Skeletal muscle satellite cell (primary cell): Measurements from ENCODE around the gene TMUB1.
A peak's percentile ranks its signal among the peaks of the same experiment; 100 is the strongest.

Source experiments
- H3K27me3 ChIP-seq: 2 replicates; pipeline ENCODE4 v1.7.0; 2013; ENCODE audit warnings: low read length; ENCODE audit not compliant: control insufficient read depth, insufficient read depth
- H3K36me3 ChIP-seq: 2 replicates; pipeline ENCODE4 v1.7.0; 2013; ENCODE audit warnings: mild to moderate bottlenecking, control low read depth, low read length; ENCODE audit not compliant: insufficient read depth
- H3K4me1 ChIP-seq: 2 replicates; pipeline ENCODE4 v1.7.0; 2013; ENCODE audit warnings: low read length; ENCODE audit not compliant: control insufficient read depth, insufficient read depth
- H3K4me2 ChIP-seq: 2 replicates; pipeline ENCODE4 v1.7.0; 2013; ENCODE audit warnings: mild to moderate bottlenecking, low read length
- H3K4me3 ChIP-seq: 2 replicates; pipeline ENCODE4 v1.7.0; 2013; ENCODE audit warnings: low read length
- H3K9ac ChIP-seq: 2 replicates; pipeline ENCODE4 v1.7.0; 2013; ENCODE audit warnings: mild to moderate bottlenecking, low read depth, low read length, moderate library complexity
- H3K9me3 ChIP-seq: replicated peaks from 2 replicates; pipeline ENCODE4 v1.7.0; 2013; ENCODE audit warnings: mild to moderate bottlenecking, control low read depth, low read length

The TMUB1 gene

DNA sequence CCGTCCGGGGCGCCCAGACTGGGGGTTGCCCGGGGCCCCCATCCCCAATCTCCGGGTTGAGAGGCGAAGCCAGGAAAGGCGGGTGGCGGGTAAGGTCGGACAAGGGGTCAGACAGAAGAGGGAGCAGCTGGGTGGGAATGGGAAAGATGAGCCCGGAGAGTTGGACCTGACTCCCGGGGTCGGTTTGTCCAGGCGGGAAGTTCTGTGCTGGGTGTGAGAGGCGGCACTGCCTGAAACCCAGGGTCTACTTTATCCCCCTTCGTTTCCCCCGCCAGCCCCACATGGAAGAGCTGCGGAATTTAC lies 23.2 kb downstream of the TMUB1 start:
- H3K9me3 ChIP-seq: no peaks in the 10 kb centered on the region
- H3K4me2 ChIP-seq: peak overlapping the region; percentile 94
- peak overlapping the region; percentile 87 for H3K4me3 ChIP-seq
- H3K27me3 ChIP-seq: no peaks in the 10 kb centered on the region
- peaks cover 49% of the 10 kb centered on the region for H3K4me1 ChIP-seq
- peak overlapping the region; percentile 82 for H3K9ac ChIP-seq
- peaks cover 12% of the 10 kb centered on the region for H3K36me3 ChIP-seq

DNA sequence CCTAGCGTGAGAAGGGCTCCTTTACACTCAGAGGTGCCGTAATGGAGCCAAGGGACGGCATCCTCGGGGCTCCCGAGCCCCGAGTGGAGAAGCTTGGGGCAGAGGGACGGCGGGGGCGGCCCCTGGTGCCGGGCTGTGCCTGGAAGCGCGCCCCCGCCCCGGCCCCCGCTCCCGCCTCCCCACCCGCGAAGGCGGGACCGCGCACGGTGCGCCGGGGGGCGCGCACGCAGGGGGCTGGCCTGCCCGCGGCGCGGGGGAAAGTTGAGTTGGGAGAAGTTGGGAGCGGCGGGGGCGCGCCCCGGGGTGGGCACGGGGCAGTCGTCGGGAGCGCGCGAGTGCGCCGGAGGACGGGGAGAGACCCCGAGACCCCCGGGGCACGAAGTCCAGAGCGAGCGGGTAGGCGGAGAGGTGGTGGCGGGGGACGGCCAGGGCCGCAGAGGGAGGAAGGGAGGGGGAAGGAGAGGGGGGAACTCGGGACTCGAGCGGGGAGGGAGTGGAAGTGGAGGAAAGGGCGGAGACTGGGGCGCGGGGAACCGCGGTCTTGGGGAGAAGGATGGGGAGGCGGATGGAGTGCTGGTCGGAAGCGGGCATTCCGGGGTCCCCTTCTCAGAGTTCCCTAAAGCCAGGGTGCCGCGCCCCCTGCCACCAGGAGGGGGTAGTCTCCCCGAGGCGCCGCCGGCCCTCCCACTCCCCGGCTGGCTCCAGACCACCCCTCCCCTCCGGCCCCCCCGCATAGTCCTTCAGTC lies 23.8 kb downstream of the TMUB1 start, which contains the start of gene SLC4A2:
SLC4A2 (plus strand) TSS at position 223 of the 746 bp plus-strand sequence. CDS start 2,399 bp downstream, outside the sequence.
- Histone ChIP-seq H3K4me1 (peaks cover 49% of the 10 kb centered on the region), H3K9ac (peak within 1 kb of the TSS; percentile 82), H3K36me3 (peaks cover 6% of the 10 kb centered on the region), H3K4me3 (peak within 1 kb of the TSS; percentile 87), H3K27me3 (no peaks in the 10 kb centered on the region), H3K4me2 (peak within 1 kb of the TSS; percentile 94), H3K9me3 (no peaks in the 10 kb centered on the region)

DNA sequence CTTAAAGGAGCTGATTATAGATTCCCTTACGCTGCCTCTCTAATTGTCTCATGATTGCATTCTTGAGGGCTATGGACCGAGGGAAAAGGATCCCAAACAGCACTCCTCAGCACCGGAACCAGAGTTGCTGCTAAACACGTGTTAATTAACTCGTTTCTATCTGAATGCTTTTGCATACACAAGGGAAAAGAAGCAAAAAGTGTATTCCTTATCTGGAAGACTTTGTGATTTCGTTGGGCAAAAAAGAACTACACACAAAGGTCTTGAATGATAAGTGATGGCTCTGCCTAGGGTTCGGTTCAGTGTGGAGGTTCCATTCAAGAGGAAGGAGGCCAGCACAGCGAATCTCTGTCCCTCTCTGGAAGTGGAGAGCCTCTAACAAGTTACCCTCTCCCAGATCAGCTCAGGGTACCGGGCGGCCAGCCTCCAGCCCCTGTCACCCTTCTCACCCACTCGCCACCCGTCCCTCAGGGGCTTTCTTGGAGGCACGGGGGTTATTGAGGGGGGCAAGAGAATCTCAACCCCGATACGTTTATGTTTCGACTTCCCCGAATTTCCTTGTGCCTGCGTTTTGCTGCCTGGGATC lies 24.4 kb downstream of the TMUB1 start:
- Histone ChIP-seq H3K4me1 (peaks cover 49% of the 10 kb centered on the region), H3K4me2 (peak overlapping the region; percentile 94), H3K9ac (peak overlapping the region; percentile 82), H3K4me3 (peak overlapping the region; percentile 87), H3K9me3 (no peaks in the 10 kb centered on the region), H3K36me3 (peaks cover 4% of the 10 kb centered on the region), H3K27me3 (no peaks in the 10 kb centered on the region)

DNA sequence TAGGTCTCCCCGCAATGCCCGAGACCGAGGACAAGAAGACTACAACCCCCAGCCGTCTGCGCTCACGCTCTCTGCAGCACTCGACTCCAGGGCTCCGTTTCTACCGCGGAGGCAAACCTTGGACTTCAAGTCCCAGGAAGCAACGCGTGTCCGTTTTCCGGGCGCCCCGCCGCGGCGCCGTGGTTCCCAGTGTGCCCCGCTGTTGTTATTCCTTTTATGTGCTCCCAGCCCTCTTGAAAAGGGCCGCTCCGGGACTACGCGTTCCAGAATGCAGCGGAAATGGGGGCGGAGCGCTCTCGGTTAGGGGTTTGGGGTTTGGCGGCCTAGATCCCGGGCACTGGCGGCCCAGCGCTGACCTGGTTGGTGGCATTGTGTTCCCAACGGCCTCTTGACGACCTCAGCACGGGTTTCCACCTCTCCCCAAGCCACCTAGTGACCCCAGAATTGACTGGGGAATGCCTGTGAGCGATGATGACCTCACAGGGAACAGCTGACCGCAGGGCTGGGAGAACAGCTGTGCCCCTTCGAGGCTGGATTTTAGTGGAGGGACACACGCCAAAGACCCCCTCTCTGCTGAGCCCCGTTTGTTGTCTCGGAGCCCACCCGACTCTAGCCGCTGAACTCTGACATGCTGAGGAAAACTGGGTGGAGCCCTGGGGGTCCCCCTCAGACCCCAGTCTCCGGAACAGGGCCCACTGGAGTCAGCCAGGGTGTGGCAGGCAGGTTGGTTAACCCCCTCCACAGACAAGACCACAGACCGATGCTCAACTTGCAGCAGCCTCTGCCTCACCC lies 25.1 kb downstream of the TMUB1 start:
- H3K9ac ChIP-seq: peak overlapping the region; percentile 82
- H3K4me3 ChIP-seq: peak overlapping the region; percentile 87
- H3K27me3 ChIP-seq: no peaks in the 10 kb centered on the region
- peak overlapping the region; percentile 94 for H3K4me2 ChIP-seq
- no peaks in the 10 kb centered on the region for H3K9me3 ChIP-seq
- H3K4me1 ChIP-seq: peaks cover 46% of the 10 kb centered on the region
- H3K36me3 ChIP-seq: peaks cover 4% of the 10 kb centered on the region

DNA sequence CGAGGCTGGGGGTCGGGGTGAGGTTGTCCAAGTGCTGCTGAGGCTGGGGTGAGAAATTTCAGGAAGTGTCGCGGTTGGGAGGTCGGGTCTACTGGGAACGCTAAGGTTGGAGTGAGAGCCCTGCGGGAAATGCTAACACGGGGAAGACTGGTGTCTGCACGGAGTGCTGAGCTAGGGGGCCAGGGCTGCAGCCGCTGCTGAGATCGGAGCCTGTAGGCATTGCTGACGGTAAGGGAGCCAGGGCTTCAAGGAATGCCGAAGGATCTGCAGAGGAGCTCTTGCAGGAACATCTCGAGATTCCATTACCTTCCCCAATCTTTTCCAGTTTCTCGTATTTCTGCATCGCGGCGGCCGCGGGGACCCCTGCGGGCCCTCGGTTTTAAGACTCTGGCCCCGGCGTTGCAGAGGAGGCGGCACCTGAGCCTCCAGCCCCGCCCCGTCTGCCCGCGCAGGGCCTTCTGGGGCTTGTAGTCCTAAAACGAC lies 25.7 kb downstream of the TMUB1 start, which contains the start of gene CDK5:
CDK5 (minus strand) TSS at position 392 of the 483 bp plus-strand sequence; CDS start at position 343, 49 bp downstream.
- H3K4me1 ChIP-seq: peaks cover 41% of the 10 kb centered on the region
- peak within 1 kb of the TSS; percentile 94 for H3K4me2 ChIP-seq
- H3K36me3 ChIP-seq: peaks cover 4% of the 10 kb centered on the region

DNA sequence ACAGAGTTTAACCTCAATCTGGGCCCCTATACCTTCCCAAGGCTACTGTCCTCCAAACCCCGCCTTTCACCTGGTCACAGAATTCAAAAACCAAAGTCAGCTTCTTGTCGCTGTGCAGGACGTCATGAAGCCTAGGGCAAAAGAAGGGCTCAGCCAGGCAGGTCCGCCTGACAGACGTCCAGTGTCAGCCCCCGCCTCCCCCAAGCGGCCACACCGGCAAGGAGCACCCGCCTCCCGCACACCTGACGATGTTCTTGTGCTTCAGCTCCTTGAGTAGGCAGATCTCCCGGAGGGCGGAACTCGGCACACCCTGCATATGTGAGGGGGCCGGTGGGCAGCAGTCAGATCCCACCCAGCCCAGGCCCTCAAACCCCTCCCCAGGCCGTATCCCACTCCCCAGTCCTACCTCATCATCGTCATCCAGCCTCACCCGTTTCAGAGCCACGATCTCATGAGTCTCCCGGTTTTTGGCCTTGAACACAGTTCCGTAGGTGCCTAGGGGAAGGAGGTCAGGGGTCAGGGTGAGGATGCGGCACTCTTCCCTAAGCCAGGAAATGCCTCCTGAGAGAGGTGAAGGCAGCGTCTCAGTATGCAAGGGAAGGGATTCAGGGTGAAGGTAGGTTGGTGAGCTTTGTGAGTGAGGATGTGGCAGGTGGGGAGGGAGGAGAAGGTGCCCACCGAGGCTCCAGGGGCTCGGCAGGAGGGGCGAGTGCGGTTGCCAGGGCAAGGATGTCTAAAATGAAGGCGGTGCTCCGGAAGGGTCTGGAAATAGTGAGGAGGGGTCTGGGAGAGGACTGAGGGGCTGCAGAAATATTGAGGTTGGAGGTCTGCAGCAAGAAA lies 26.4 kb downstream of the TMUB1 start:
- Histone ChIP-seq H3K4me2 (peak overlapping the region; percentile 94), H3K4me1 (peaks cover 35% of the 10 kb centered on the region), H3K9me3 (no peaks in the 10 kb centered on the region), H3K4me3 (peak overlapping the region; percentile 87), H3K27me3 (no peaks in the 10 kb centered on the region), H3K9ac (peak overlapping the region; percentile 82), H3K36me3 (peaks cover 1% of the 10 kb centered on the region)

More for the DNA sequence above, 25.7 kb downstream of the TMUB1 start, which contains the start of gene CDK5:
- Histone ChIP-seq H3K9ac (peak within 1 kb of the TSS; percentile 82), H3K9me3 (no peaks in the 10 kb centered on the region), H3K27me3 (no peaks in the 10 kb centered on the region), H3K4me3 (peak within 1 kb of the TSS; percentile 87)

DNA sequence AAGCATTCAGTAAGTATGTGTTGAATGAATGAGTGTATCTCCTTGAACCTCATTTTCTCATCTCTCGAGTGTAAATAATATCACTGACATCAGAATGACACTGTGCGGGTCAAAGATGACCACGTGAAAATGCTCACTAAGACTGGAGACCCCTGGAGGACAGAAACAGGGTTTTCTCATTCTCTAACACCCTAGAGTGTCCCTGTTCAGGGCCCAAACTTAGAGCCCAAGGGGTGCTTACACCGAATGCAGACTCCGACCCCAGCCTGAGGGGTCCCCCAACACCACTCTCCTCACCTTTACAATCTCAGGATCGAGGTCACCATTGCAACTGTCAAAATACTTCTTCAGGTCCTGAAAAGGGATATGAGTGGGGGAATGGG lies 27.0 kb downstream of the TMUB1 start:
- Histone ChIP-seq H3K4me1 (peaks cover 28% of the 10 kb centered on the region), H3K27me3 (no peaks in the 10 kb centered on the region), H3K4me2 (peak overlapping the region; percentile 94), H3K9ac (no peak overlapping the region), H3K4me3 (no peak overlapping the region), H3K9me3 (no peaks in the 10 kb centered on the region), H3K36me3 (no peaks in the 10 kb centered on the region)

DNA sequence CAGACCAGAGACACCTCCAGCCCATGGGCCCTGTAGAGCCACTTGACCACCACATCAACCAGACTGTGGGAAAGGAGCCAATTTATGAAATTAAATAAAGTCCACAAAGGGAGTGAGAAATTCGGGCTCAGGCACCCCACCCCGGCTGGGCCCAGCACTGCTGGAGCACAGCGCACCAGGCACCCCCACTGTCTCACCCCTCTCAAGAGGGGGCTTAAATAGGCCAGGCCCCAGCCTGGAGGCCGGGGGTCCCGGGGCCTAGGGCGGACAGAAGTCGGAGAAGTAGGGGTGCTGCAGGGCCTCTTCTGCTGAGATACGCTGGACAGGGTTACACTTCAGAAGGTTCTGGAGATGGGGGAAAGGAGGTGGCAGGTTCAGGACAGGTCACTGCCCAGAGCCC lies 29.5 kb downstream of the TMUB1 start:
- Histone ChIP-seq H3K4me1 (peaks cover 15% of the 10 kb centered on the region), H3K4me2 (no peak overlapping the region), H3K27me3 (no peaks in the 10 kb centered on the region), H3K4me3 (no peak overlapping the region), H3K9me3 (no peaks in the 10 kb centered on the region), H3K36me3 (no peaks in the 10 kb centered on the region), H3K9ac (no peak overlapping the region)

DNA sequence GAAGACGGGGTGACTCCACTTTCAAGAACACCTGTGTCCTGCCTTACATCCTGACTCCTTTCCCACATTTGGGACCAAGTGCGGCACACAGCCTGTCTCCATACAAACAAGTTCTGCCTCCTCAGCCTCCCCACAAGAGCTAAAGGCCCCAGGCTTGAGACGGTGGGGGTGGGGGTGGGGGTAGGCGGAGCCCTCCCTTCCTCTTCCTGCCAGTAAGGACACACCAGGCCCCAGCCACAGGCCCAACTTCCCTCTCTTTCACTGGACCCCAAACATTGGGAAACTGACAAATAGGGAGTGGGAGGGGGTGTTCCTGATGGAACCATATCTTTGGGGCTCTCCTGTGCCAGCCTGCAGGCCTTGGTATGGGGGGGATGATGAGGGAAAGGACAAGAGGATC lies 30.2 kb downstream of the TMUB1 start:
- Histone ChIP-seq H3K4me2 (no peak overlapping the region), H3K27me3 (no peaks in the 10 kb centered on the region), H3K36me3 (no peaks in the 10 kb centered on the region), H3K9ac (no peak overlapping the region), H3K4me3 (no peak overlapping the region), H3K4me1 (peaks cover 9% of the 10 kb centered on the region), H3K9me3 (no peaks in the 10 kb centered on the region)

DNA sequence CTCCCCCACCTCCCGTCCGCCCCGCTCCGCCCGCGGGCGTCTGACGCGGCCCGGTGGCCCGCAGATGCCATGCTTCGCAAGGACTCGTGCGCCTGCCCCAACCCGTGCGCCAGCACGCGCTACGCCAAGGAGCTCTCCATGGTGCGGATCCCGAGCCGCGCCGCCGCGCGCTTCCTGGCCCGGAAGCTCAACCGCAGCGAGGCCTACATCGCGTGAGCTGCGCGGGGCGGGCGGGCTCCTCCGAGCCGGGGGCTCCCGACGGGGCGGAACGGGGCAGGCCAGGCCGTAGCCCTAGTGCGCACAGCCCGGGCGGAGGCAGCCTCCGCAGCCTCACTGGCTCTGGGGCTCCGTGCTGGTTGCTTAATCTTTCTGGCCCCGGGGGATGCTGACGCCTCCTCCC lies 32.2 kb downstream of the TMUB1 start:
- Histone ChIP-seq H3K9ac (no peak overlapping the region), H3K4me2 (peak overlapping the region; percentile 50), H3K9me3 (no peaks in the 10 kb centered on the region), H3K4me1 (peaks cover 10% of the 10 kb centered on the region), H3K27me3 (no peaks in the 10 kb centered on the region), H3K4me3 (no peak overlapping the region), H3K36me3 (no peaks in the 10 kb centered on the region)
